Esophagus muscularis mucosa (tissue), 4 donors: ENCODE measurements around the gene CDK17. TPM values are rescaled to one million over a fixed set of nuclear protein-coding genes. Genes with fewer than 3 reads are reported as not detected.

ENCODE experiments used
- DNase-seq: peaks from one replicate; pipeline ENCODE4 v3.0.0-alpha.2; 2017; ENCODE audit errors: extremely low spot score
- H3K27ac ChIP-seq, 4 donors: fragments of 200-600 bp; sonication (generic); replicated peaks in 1 of 4; 1 replicate in 3 of 4; 2 replicates in 1 of 4; pipeline ENCODE4 v1.5.1; 2016 to 2019; ENCODE audit warnings: mild to moderate bottlenecking in 1 of 4
- H3K27me3 ChIP-seq, 4 donors: fragments of 200-600 bp; sonication (generic); one replicate each; pipeline versions ENCODE4 v1.5.1 to v1.6.0; 2016 to 2019
- H3K36me3 ChIP-seq, 4 donors: fragments of 200-600 bp; sonication (generic); one replicate each; pipeline ENCODE4 v1.5.1; 2016 to 2019
- H3K4me1 ChIP-seq, 4 donors: fragments of 200-600 bp; sonication (generic); one replicate each; pipeline ENCODE4 v1.5.1; 2016 to 2019
- H3K4me3 ChIP-seq, 4 donors: fragments of 200-600 bp; sonication (generic); 1 replicate in 2 of 4; 2 replicates in 2 of 4; pipeline ENCODE4 v1.5.1; 2016 to 2019; ENCODE audit warnings: mild to moderate bottlenecking in 4 of 4, moderate library complexity in 1 of 4
- H3K9me3 ChIP-seq, 4 donors: fragments of 200-600 bp; sonication (generic); 1 replicate in 3 of 4; 2 replicates in 1 of 4; pipeline ENCODE4 v1.5.1; 2016 to 2019
- CTCF ChIP-seq, 3 experiments: fragments of 200-600 bp in 2 of 3; fragments of 450-650 bp in 1 of 3; sonication (generic) in 2 of 3; IDR thresholded peaks; one replicate each; pipeline ENCODE4 v1.5.1; 2017 to 2019; ENCODE audit warnings: antibody characterized with exemption in 3 of 3, mild to moderate bottlenecking in 2 of 3, moderate library complexity in 1 of 3
- EP300 ChIP-seq: sonication (generic); formaldehyde crosslinking; IDR thresholded peaks from one replicate; pipeline ENCODE4 v1.6.1; 2017; ENCODE audit warnings: antibody characterized with exemption
- POLR2A ChIP-seq: fragments of 450-650 bp; IDR thresholded peaks from one replicate; pipeline ENCODE4 v1.6.1; 2017; ENCODE audit warnings: antibody characterized with exemption, moderate library complexity, mild to moderate bottlenecking, low read depth
- POLR2AphosphoS5 ChIP-seq, 2 donors: sonication (generic); formaldehyde crosslinking; IDR thresholded peaks; one replicate each; pipeline ENCODE4 v1.6.1; 2017; ENCODE audit warnings: antibody characterized with exemption in 2 of 2
- WGBS: methylation state at CpG from one replicate; pipeline ENCODE4 v1.1.5; 2018; 5-methylcytosine and 5-hydroxymethylcytosine counted together
- intact Hi-C: fragments of 100-400 bp; cut with DNase I; formaldehyde crosslinking; loops from one replicate; pipeline ENCODE4 v1.15.1; 2023
- total RNA-seq, 4 donors: library from RNA; depleted of rRNA; stranded (reverse); fragments of >200 nt; gene quantifications; one replicate each; pipeline versions ENCODE4 v1.1.0 to v1.2.1, GENCODE V29; 2016

CDK17 gene
- total RNA-seq, 4 donors from 2014 or later: 56.2 to 96.9 (median 68.6) TPM

- Histone ChIP-seq H3K4me3 (no peak overlapping the region), H3K4me1 (peaks cover 0 to 4% (median 2%) of the 10 kb centered on the region in 4 donors), H3K36me3 (no peaks in the 10 kb centered on the region), H3K9me3 (no peaks in the 10 kb centered on the region), H3K27ac (no peak overlapping the region), H3K27me3 (no peaks in the 10 kb centered on the region)
- DNase-seq: no peak
- TF ChIP-seq EP300: no peak
- no peak for TF ChIP-seq POLR2AphosphoS5 (IDR thresholded peaks at IDR 0.05)
- TF ChIP-seq CTCF (IDR thresholded peaks at IDR 0.05): no peak
- TF ChIP-seq POLR2A: no peak
- intact Hi-C loops: no loop called here
- WGBS: 95% methylated on average over 3 of the region's 3 CpGs
These were observed 42.7 kb upstream of the CDK17 start for GRCh38 chr12:96442906-96443305.

DNA sequence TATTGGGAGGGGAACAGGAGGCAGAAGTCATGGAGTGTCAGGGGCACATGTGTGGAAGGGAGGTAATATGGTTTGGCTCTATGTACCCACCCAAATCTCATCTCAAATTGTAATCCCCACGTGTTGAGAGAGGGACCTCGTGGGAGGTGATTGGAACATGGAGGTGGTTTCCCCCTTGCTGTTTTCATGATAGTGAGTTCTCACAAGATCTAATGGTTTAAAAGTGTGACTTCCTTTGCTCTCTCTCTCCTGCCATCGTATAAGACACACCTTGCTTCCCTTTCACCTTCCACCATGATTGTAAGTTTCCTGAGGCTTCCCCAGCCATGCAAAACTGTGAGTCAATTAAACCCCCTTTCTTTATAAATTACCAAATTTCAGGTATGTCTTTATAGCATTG, 41.6 kb upstream of the CDK17 start:
- no peaks in the 10 kb centered on the region for H3K36me3 ChIP-seq
- H3K4me3 ChIP-seq: no peak overlapping the region
- no peak for DNase-seq
- TF ChIP-seq POLR2AphosphoS5 (IDR thresholded peaks at IDR 0.05) (no peak), POLR2A (no peak)
- WGBS: 76% methylated on average over 3 of the region's 3 CpGs
- intact Hi-C loops: no loop called here
- no peak overlapping the region for H3K27ac ChIP-seq
- H3K27me3 ChIP-seq: no peaks in the 10 kb centered on the region
- H3K9me3 ChIP-seq: no peaks in the 10 kb centered on the region
- peaks cover 0 to 4% (median under 1%) of the 10 kb centered on the region in 4 donors for H3K4me1 ChIP-seq

GRCh38 chr12:96438330-96438729, 38.1 kb upstream of the CDK17 start:
- no peaks in the 10 kb centered on the region for H3K27me3 ChIP-seq
- H3K36me3 ChIP-seq: no peaks in the 10 kb centered on the region
- H3K4me1 ChIP-seq: no peaks in the 10 kb centered on the region
- H3K4me3 ChIP-seq: no peak overlapping the region
- TF ChIP-seq POLR2AphosphoS5 (IDR thresholded peaks at IDR 0.05) (no peak), POLR2A (no peak), EP300 (no peak), CTCF (IDR thresholded peaks at IDR 0.05) (no peak)
- intact Hi-C loops: no loop called here
- no peaks in the 10 kb centered on the region for H3K9me3 ChIP-seq
- 84% methylated on average over 3 of the region's 3 CpGs for WGBS
- H3K27ac ChIP-seq: no peak overlapping the region
- no peak for DNase-seq

DNA sequence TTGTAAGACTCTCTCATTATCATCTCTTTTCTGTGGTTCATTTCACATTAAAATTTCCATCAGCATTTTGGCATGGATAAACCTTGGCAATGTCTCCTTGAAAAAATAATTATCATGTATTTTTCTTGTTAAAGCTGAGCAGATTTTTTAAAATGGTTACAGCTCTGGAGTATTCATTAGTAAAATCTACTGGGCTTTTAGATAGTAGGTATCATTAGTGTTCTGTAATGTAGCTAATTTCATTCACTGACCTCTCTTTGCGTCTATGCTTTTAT, 36.9 kb upstream of the CDK17 start:
- intact Hi-C loops: no loop called here
- H3K4me3 ChIP-seq: no peak overlapping the region
- no peak for DNase-seq
- H3K4me1 ChIP-seq: no peaks in the 10 kb centered on the region
- no peaks in the 10 kb centered on the region for H3K36me3 ChIP-seq
- 72% methylated on average over 1 of the region's 1 CpG for WGBS
- no peaks in the 10 kb centered on the region for H3K27me3 ChIP-seq
- no peak for TF ChIP-seq EP300
- no peak for TF ChIP-seq POLR2A
- no peak for TF ChIP-seq POLR2AphosphoS5 (IDR thresholded peaks at IDR 0.05)
- no peak for TF ChIP-seq CTCF (IDR thresholded peaks at IDR 0.05)
- H3K27ac ChIP-seq: no peak overlapping the region
- H3K9me3 ChIP-seq: no peaks in the 10 kb centered on the region

- H3K4me1 ChIP-seq: no peaks in the 10 kb centered on the region
- H3K27ac ChIP-seq: no peak overlapping the region
- H3K36me3 ChIP-seq: no peaks in the 10 kb centered on the region
- H3K9me3 ChIP-seq: no peaks in the 10 kb centered on the region
- intact Hi-C loops: no loop called here
- DNase-seq: no peak
- H3K27me3 ChIP-seq: no peaks in the 10 kb centered on the region
- no peak for TF ChIP-seq CTCF (IDR thresholded peaks at IDR 0.05)
- TF ChIP-seq POLR2A: no peak
- no peak for TF ChIP-seq POLR2AphosphoS5 (IDR thresholded peaks at IDR 0.05)
- 85% methylated on average over 8 of the region's 8 CpGs for WGBS
- H3K4me3 ChIP-seq: no peak overlapping the region
These were observed 36.3 kb upstream of the CDK17 start for GRCh38 chr12:96436366-96437170.
